ENCODE results near the gene SLC6A9.
A peak's percentile ranks its signal among the peaks of the same experiment; 100 is the strongest.

SLC6A9 gene

GRCh38 chr1:43983253-43983899, 47.9 kb downstream of the SLC6A9 start:
- no peak for DNase-seq (ENCODE audit: low spot score)

GRCh38 chr1:43982808-43983207, 48.5 kb downstream of the SLC6A9 start:
- no peak for DNase-seq (ENCODE audit: low spot score)

- no peak for DNase-seq (ENCODE audit: low spot score)
Observed at GRCh38 chr1:43982241-43982640, 49.0 kb downstream of the SLC6A9 start.

GRCh38 chr1:43981636-43982035, 49.6 kb downstream of the SLC6A9 start:
- no peak for DNase-seq (ENCODE audit: low spot score)

GRCh38 chr1:43981135-43981491, 50.1 kb downstream of the SLC6A9 start:
- no peak for DNase-seq (ENCODE audit: low spot score)

- no peak for DNase-seq (ENCODE audit: low spot score)
Observed at GRCh38 chr1:43980255-43981134, 50.8 kb downstream of the SLC6A9 start.

GRCh38 chr1:43979528-43980254, 51.6 kb downstream of the SLC6A9 start:
- no peak for DNase-seq (ENCODE audit: low spot score)

GRCh38 chr1:43979261-43979527, 52.1 kb downstream of the SLC6A9 start:
- DNase-seq (ENCODE audit: low spot score): no peak

- DNase-seq (ENCODE audit: low spot score): no peak
Observed at GRCh38 chr1:43978551-43979260, 52.6 kb downstream of the SLC6A9 start, which contains the start of gene B4GALT2. Gene B4GALT2 (plus strand): TSS chr1:43979210. CDS start chr1:43981161, 1,951 bp downstream.

GRCh38 chr1:43978264-43978550, 53.1 kb downstream of the SLC6A9 start:
- no peak for DNase-seq (ENCODE audit: low spot score)

- no peak for DNase-seq (ENCODE audit: low spot score)
Observed at GRCh38 chr1:43977376-43978263, 53.6 kb downstream of the SLC6A9 start.

- no peak for DNase-seq (ENCODE audit: low spot score)
Observed at GRCh38 chr1:43976890-43977289, 54.4 kb downstream of the SLC6A9 start.

GRCh38 chr1:43976045-43976444, 55.2 kb downstream of the SLC6A9 start:
- no peak for DNase-seq (ENCODE audit: low spot score)

- DNase-seq (ENCODE audit: low spot score): peak; percentile 44
Observed at GRCh38 chr1:43975249-43975961, 55.9 kb downstream of the SLC6A9 start.

- peak; percentile 90 for DNase-seq (ENCODE audit: low spot score)
Observed at GRCh38 chr1:43974443-43975248, 56.6 kb downstream of the SLC6A9 start, which contains the start of gene ATP6V0B. Gene ATP6V0B (plus strand): TSS chr1:43974960. CDS start chr1:43975041, 81 bp downstream.

GRCh38 chr1:43973981-43974442, 57.2 kb downstream of the SLC6A9 start:
- DNase-seq (ENCODE audit: low spot score): no peak

- no peak for DNase-seq (ENCODE audit: low spot score)
Observed at GRCh38 chr1:43971336-43971980, 59.8 kb downstream of the SLC6A9 start.

- DNase-seq (ENCODE audit: low spot score): no peak
Observed at GRCh38 chr1:43970911-43971310, 60.4 kb downstream of the SLC6A9 start.

GRCh38 chr1:43970502-43970901, 60.8 kb downstream of the SLC6A9 start:
- no peak for DNase-seq (ENCODE audit: low spot score)
